Sigmoid colon (tissue), 4 donors: Measurements from ENCODE around the gene GTF2A1.

Source experiments
- POLR2A ChIP-seq, 2 donors: fragments of 450-650 bp; IDR thresholded peaks; one replicate each; pipeline ENCODE4 v1.6.1; 2016; ENCODE audit warnings: antibody characterized with exemption in 2 of 2, mild to moderate bottlenecking in 2 of 2, moderate library complexity in 2 of 2
- POLR2AphosphoS5 ChIP-seq, 4 donors: sonication (generic); formaldehyde crosslinking; IDR thresholded peaks; one replicate each; pipeline ENCODE4 v1.6.1; 2017; ENCODE audit warnings: antibody characterized with exemption in 4 of 4
- TF ChIP-seq, protein P1 (sequence below), 4 experiments: fragments of 450-650 bp in 3 of 4; fragments of 200-600 bp in 1 of 4; IDR thresholded peaks; one replicate each; pipeline ENCODE4 v1.5.1; 2016 to 2019; ENCODE audit warnings: antibody characterized with exemption in 4 of 4, mild to moderate bottlenecking in 3 of 4, moderate library complexity in 2 of 4

DNA sequence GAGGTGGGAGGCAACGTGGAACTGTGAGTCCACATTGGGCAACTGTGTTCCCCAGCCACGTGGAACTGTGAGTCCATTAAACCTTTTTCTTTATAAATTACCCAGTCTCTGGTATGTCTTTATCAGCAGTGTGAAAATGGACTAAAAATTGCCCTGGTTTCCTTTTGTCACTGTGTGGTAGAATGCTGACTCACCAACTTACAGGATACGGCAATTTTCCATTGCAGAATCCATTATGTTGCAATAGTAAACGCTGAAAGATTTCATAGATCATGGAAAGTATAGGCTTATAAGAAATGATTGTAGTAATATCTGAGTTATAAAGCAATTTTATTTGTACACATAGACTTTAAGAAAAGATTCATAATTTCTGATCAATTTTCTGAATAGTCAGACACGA, 93.0 kb downstream of the GTF2A1 start:
- TF ChIP-seq, protein P1, sequence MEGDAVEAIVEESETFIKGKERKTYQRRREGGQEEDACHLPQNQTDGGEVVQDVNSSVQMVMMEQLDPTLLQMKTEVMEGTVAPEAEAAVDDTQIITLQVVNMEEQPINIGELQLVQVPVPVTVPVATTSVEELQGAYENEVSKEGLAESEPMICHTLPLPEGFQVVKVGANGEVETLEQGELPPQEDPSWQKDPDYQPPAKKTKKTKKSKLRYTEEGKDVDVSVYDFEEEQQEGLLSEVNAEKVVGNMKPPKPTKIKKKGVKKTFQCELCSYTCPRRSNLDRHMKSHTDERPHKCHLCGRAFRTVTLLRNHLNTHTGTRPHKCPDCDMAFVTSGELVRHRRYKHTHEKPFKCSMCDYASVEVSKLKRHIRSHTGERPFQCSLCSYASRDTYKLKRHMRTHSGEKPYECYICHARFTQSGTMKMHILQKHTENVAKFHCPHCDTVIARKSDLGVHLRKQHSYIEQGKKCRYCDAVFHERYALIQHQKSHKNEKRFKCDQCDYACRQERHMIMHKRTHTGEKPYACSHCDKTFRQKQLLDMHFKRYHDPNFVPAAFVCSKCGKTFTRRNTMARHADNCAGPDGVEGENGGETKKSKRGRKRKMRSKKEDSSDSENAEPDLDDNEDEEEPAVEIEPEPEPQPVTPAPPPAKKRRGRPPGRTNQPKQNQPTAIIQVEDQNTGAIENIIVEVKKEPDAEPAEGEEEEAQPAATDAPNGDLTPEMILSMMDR (IDR thresholded peaks at IDR 0.05) = no peak
- TF ChIP-seq POLR2AphosphoS5 (IDR thresholded peaks at IDR 0.05) (no peak), POLR2A (IDR thresholded peaks at IDR 0.05) (no peak)
